Stimulated activated CD8-positive, alpha-beta memory T cell treated with anti-CD3 and anti-CD28 coated beads, Interleukin-12 subunit alpha, Interleukin-12 subunit beta, amount 100 ng/mL, for 24 hours (primary cell): ENCODE data around the gene ZSCAN10.
"Not testable (repeated sequence)": the region's sequence is repeated elsewhere in the genome, so short reads cannot be mapped to it uniquely, and the experiment has no call there.

Experiments
- DNase-seq: peaks from one replicate; pipeline ENCODE4 v3.0.0-alpha.2; 2020; ENCODE audit errors: extremely low read depth

Gene ZSCAN10

DNA sequence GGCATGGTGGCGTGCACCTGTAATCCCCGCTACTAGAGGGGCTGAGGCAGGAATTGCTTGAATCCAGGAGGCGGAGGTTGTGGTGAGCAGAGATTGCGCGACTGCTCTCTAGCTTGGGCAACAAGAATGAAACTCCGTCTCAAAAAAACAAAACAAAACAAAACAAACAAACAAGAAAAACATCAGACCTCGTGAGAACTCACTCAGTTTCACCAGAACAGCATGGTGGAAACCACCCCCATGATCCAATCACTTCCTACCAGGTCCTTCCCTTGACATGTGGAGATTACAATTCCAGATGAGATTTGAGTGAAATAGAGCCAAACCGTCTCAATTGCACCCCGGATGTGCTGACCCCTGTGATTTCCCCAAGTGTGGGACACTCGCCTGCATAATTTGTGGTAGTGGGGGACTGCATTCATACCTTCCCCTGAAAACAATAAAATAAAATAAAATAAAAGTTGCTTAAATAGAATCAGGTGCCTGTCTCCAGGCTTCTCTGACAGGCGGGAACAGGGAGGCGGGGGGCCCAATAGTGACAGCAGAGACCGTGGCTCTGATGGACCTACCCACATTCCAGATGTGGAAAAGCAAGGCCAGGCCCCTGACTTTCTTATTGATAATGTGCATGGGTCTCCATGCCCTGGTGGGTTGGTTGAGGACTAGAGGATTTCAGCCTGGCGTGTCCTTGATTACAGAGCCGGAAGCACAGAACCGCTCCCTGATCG, 13.1 kb downstream of the ZSCAN10 start:
- no peak for DNase-seq

- no peak for DNase-seq
Measured at GRCh38 chr16:3084969-3085670, 14.0 kb downstream of the ZSCAN10 start.

GRCh38 chr16:3084491-3084890, 14.6 kb downstream of the ZSCAN10 start:
- no peak for DNase-seq

DNA sequence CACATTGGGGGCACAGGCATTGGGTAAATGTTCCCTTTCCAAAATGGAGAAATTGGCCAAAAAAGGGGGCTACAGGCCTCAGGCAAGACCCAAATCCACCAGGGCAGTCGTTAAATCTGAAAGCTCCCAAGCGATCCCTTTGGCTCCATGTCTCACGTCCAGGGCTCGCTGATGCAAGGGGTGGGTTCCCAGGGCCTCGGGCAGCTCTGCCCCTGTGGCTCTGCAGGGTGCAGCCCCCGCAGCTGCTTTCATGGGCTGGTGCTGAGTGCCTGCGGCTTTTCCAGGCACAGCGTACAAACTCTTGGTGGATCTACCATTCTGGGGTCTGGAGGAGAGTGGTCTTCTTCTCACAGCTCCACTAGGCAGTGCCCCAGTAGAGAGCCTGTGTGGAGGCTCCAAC, 15.7 kb downstream of the ZSCAN10 start:
- not testable (repeated sequence) for DNase-seq

DNA sequence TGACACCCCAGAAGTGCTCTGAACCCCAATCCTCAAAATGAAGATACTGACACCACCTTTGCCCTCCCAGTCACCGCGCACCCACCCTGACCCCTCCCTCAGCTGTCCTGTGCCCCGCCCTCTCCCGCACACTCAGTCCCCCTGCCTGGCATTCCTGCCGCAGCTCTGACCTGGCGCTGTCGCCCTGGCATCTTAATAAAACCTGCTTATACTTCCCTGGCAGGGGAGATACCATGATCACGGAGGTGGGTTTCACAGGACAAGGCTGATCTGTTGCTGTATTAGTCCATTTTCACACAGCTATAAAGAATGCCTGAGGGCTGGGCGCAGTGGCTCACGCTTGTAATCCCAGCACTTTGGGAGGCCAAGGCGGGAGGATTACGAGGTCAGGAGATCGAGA, 17.1 kb downstream of the ZSCAN10 start:
- DNase-seq: not testable (repeated sequence)

DNA sequence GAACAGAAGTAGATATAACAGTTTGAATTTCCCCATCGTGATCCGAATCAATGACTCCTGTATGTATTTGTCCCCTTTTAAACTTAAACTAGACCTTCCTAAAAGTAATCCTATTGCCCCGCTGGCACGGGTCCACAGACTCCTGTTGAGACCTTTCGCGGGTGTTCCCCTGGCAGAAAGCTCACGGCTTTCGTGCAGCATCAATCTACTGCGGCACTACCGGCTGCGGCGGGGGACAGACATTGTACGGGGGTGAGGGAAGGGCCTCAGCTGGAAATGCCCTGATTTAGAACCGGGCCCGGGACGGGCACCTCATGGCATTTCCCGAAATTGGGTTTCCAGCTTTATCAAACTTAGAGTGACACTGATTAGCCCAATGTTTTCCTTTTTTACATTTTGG, 19.1 kb downstream of the ZSCAN10 start:
- no peak for DNase-seq

DNA sequence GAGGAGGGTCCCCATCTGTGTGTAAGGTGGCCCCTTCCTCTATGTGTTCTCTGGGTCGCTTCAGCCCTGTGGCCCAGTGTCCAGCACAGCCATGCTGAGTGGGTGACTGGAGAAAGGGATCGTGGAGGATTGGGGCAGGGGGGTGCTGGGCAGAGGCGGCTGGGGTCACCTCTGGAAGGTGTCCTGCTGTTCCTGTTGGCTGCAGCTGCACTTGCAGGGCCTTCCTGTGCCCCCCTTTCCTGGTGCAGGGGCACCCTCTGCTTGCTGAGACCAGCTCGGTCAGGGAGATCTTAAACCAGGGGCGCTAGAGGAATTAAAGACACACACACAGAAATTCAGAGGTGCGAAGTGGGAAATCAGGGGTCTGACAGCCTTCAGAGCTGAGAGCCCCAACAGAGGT, 22.5 kb downstream of the ZSCAN10 start:
- no peak for DNase-seq

- not testable (repeated sequence) for DNase-seq
Measured at GRCh38 chr16:3075946-3076345, 23.1 kb downstream of the ZSCAN10 start.

GRCh38 chr16:3075523-3075915, 23.6 kb downstream of the ZSCAN10 start:
- DNase-seq: no peak

- DNase-seq: no peak
Measured at GRCh38 chr16:3074860-3075522, 24.1 kb downstream of the ZSCAN10 start.

GRCh38 chr16:3073448-3073847, 25.6 kb downstream of the ZSCAN10 start:
- no peak for DNase-seq

DNA sequence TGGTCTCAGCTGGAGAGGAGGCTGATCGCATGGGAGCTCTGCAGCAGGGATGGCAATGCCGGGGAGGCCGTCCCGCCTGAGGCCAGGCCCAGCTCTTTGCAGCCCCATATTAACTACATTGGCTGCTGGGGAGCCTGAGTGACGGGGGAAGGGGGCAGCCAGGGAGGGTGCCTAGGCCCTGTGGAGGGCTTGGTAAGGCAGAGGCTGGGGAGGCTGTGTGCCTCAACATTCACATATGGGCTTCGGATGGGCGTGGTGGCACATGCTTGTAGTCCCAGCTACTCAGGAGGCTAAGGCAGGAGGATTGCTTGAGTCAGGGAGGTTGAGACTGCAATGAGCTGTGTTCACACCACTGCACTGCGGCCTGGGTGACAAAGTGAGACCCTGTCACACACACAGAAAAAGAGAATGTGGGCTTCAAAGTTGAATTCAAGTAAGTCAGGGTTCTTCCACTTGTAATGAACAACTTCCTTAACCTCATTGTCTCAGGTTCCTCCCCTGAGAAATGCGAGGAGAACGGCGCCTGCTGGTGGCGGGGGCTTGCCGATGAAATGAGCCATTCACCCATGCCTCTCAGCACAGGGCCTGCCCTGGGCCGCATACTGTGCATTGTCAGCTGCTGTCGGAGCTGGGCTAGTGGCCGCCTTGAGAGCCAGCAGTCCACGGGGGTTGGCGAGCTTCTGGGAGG, 26.4 kb downstream of the ZSCAN10 start:
- not testable (repeated sequence) for DNase-seq

DNA sequence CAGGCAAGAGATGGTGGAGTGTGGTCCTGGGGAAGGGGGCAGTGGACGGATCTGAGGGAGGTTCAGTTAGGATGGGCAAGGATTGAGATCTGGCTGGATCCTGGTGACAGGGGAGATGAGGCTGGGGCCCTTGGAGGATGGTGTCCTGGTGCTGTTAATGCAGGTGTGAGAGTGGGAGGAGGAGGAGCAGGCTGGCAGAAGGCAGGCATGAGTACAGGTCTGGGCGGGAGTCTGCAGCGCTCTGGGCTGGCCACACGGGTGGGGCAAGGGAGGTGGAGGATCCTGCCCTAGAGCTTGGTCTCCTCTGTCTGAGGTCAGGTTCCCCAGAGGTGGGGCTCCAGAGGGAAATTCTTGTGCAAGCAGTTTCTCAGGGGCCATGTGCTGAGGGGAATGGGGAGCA, 26.9 kb downstream of the ZSCAN10 start:
- DNase-seq: not testable (repeated sequence)

DNA sequence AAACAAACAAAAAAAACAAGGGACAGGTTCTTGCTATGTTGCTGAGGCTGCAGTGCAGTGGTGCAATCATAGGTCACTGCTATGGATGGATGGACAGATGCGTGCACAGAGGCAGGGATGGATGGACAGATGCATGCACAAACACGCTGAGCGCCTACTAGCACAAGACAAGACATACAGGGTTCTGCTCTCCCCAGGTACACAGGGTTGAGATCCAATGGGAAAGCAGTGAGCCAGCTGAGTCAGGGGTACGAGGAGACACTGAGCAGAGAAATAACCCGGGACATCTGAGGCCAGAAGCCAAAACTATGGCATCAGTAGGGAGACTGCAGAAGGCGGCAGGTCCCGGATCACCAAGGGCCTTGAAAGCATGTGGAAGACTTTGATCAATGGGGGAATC, 27.4 kb downstream of the ZSCAN10 start:
- no peak for DNase-seq

DNA sequence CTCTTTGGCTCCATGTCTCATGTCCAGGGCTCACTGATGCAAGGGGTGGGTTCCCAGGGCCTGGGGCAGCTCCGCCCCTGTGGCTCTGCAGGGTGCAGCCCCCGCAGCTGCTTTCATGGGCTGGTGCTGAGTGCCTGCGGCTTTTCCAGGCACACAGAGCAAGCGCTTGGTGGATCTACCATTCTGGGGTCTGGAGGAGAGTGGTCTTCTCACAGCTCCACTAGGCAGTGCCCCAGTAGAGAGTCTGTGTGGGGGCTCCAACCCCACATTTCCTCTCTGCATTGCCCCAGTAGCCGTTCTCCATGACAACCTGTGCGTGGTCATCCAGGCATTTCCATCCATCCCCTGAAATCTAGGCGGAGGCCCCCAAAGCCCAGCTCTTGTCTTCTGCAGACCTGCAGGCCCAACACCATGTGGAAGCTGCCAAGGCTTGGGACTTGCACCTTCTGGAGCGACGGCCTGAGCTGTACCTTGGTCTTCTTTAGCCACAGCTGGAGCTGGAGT, 28.4 kb downstream of the ZSCAN10 start:
- no peak for DNase-seq

GRCh38 chr16:3069146-3069545, 29.9 kb downstream of the ZSCAN10 start:
- not testable (repeated sequence) for DNase-seq

DNA sequence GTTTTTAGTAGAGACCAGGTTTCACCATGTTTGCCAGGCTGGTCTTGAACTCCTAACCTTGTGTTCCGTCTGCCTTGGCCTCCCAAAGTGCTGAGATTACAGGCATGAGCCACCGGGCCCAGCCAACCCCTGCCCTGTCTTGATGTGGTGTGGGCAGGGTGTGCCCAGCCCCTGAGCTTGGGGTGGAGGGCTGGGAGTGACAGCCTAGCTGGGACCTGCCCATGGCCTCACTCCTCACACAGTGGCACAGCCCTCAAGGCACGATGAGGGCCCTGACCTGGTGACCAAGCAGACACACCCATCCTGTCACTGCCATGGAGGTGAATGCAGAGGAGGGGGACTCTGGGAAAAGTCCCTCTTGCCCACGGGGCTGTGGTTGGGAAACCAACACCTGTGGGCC, 30.6 kb downstream of the ZSCAN10 start:
- no peak for DNase-seq

DNA sequence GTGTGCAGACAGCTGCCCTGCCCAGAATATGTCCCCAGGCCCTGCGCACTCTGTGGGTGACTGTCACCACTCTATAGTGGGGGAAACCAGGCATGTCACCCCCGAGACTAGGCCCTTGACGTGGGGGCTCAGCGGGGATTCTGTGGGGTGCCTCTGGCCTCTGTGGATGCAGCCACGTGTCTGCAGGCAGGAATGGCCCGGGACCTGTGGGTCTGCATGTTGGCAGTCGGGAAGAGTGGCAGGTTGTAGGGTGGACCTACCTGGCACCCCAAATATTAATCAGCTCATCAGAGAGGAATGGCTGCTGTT, 32.7 kb downstream of the ZSCAN10 start:
- no peak for DNase-seq

- no peak for DNase-seq
Measured at GRCh38 chr16:3065742-3066439, 33.2 kb downstream of the ZSCAN10 start.

- no peak for DNase-seq
Measured at GRCh38 chr16:3065069-3065741, 33.9 kb downstream of the ZSCAN10 start, which contains the start of gene IL32. Gene IL32, plus strand, starts transcription at chr16:3065640. Its CDS starts 172 bp downstream, at chr16:3065812.
